Measurements from ENCODE around the gene CHST12.

DNA sequence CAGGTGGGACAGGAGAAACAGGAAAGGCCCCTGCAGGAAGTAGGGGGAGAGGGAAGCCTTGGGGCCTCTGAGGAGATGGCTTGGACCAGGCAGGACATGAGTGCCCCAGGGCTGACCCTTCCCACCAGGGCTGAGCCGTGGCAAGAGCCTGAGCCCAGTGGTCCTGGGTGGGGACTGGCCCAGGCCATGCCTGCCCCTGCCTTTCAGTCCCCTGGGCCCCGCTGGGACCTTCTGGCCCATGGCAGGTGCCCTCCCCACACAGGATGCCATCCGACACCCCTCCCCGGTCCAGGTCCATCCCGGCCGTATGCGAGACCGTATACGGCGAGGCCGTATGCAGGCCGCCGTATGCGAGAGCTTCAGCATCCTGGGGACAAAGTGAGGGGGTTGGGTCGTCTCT, 70.8 kb downstream of the CHST12 start:
- TF ChIP-seq, protein P1, sequence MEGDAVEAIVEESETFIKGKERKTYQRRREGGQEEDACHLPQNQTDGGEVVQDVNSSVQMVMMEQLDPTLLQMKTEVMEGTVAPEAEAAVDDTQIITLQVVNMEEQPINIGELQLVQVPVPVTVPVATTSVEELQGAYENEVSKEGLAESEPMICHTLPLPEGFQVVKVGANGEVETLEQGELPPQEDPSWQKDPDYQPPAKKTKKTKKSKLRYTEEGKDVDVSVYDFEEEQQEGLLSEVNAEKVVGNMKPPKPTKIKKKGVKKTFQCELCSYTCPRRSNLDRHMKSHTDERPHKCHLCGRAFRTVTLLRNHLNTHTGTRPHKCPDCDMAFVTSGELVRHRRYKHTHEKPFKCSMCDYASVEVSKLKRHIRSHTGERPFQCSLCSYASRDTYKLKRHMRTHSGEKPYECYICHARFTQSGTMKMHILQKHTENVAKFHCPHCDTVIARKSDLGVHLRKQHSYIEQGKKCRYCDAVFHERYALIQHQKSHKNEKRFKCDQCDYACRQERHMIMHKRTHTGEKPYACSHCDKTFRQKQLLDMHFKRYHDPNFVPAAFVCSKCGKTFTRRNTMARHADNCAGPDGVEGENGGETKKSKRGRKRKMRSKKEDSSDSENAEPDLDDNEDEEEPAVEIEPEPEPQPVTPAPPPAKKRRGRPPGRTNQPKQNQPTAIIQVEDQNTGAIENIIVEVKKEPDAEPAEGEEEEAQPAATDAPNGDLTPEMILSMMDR (IDR thresholded peaks at IDR 0.05) = no peak
- TF ChIP-seq POLR2A (IDR thresholded peaks at IDR 0.05) = no peak

All from adrenal gland (tissue), 5 donors.